ENCODE results near the gene TTLL13. TPM values are rescaled to one million over a fixed set of nuclear protein-coding genes. Genes with fewer than 3 reads are reported as not detected.

TTLL13 gene
- 1 to 10 TPM; 1.1 to 1.4 TPM for total RNA-seq
- polyA plus RNA-seq, result not detected

- H3K4me1 ChIP-seq (ENCODE audit: insufficient read depth, low read length), result peaks cover 14% of the 10 kb centered on the region
- ChIA-PET POLR2A (ENCODE audit: partially characterized antibody) (interaction anchor here (0.9 to 4.0 kb wide), 9 partner anchors 12 to 356 kb away, joined by 3 to 17 read pairs (median 6); partner anchors contain the start of genes AP3S2, CIB1, GDPGP1 and NGRN), CTCF (ENCODE audit: partially characterized antibody) (interaction anchor here (0.9 to 2.3 kb wide), 8 partner anchors 8 to 105 kb away, joined by 3 to 10 read pairs (median 4); no protein-coding TSS in a partner anchor)
- no peaks in the 10 kb centered on the region for H3K9me3 Mint-ChIP-seq
- DNase-seq, result peak in 4 of 5 donors; percentile 44 to 69 (median 54)
- peak within 1 kb of the TSS; percentile 64 to 79 (median 73) for H3K4me3 Mint-ChIP-seq
- H3K36me3 Mint-ChIP-seq, result no peaks in the 10 kb centered on the region
- H3K4me3 ChIP-seq (ENCODE audit: low read length in 2 of 2), result peak within 1 kb of the TSS; percentile 3 to 35
- H3K27me3 ChIP-seq (ENCODE audit: insufficient read depth, low read length), result no peaks in the 10 kb centered on the region
- peak within 1 kb of the TSS; percentile 28 to 88 (median 50) for H3K27ac Mint-ChIP-seq
- H3K9me3 ChIP-seq (ENCODE audit: control insufficient read depth in 1 of 2, low read length in 2 of 2), result no peaks in the 10 kb centered on the region
- no peaks in the 10 kb centered on the region for H3K36me3 ChIP-seq (ENCODE audit: insufficient read depth, low read length)
- H3K4me1 Mint-ChIP-seq, result peaks cover 6 to 18% (median 9%) of the 10 kb centered on the region in 4 donors
- no peaks in the 10 kb centered on the region for H3K27me3 Mint-ChIP-seq
- intact Hi-C loops (cut with micrococcal nuclease), result loop anchor here (1.0 kb wide), 1 partner anchor 15 kb away; the partner anchor contains the start of gene GDPGP1
- H3K27ac ChIP-seq (ENCODE audit: low read depth, low read length), result no peak within 1 kb of the TSS
These were observed at the start of gene TTLL13 for GRCh38 chr15:90249203-90249863. TSS of gene TTLL13 (plus strand) at chr15:90249556. CDS start at chr15:90250631, 1,075 bp downstream.

- intact Hi-C loops (cut with micrococcal nuclease), result loop anchor here (1.0 to 2.0 kb wide), 3 partner anchors 16 to 65 kb away; partner anchors contain the start of gene NGRN
- Histone ChIP-seq H3K4me1 (ENCODE audit: insufficient read depth, low read length) (peaks cover 24% of the 10 kb centered on the region), H3K36me3 (ENCODE audit: insufficient read depth, low read length) (no peaks in the 10 kb centered on the region), H3K9me3 (ENCODE audit: control insufficient read depth in 1 of 2, low read length in 2 of 2) (no peaks in the 10 kb centered on the region), H3K27me3 (ENCODE audit: insufficient read depth, low read length) (no peaks in the 10 kb centered on the region), H3K4me3 (ENCODE audit: low read length in 2 of 2) (peak overlapping the region in 1 of 2 donors; percentile 79), H3K27ac (ENCODE audit: low read depth, low read length) (peak overlapping the region; percentile 74)
- ChIA-PET CTCF (ENCODE audit: partially characterized antibody) (interaction anchor here (1.0 to 2.9 kb wide), 5 partner anchors 9 to 41 kb away, joined by 3 to 15 read pairs (median 4); partner anchors contain the start of genes CIB1 and GDPGP1), POLR2A (ENCODE audit: partially characterized antibody) (interaction anchor here (0.8 to 7.5 kb wide), 22 partner anchors 9 to 516 kb away, joined by 3 to 130 read pairs (median 5); partner anchors contain the start of genes BLM, CIB1, GDPGP1 and IDH2)
- H3K36me3 Mint-ChIP-seq, result peaks cover 0 to 2% of the 10 kb centered on the region in 2 donors
- no peaks in the 10 kb centered on the region for H3K9me3 Mint-ChIP-seq
- peak overlapping the region; percentile 66 to 87 (median 84) for H3K4me3 Mint-ChIP-seq
- peaks cover 14 to 31% (median 25%) of the 10 kb centered on the region in 4 donors for H3K4me1 Mint-ChIP-seq
- DNase-seq, result no peak
- no peaks in the 10 kb centered on the region for H3K27me3 Mint-ChIP-seq
- peak overlapping the region in 6 of 7 donors; percentile 57 to 91 (median 81) for H3K27ac Mint-ChIP-seq
These were observed 48.7 kb upstream of the TTLL13 start for GRCh38 chr15:90200534-90201129.

GRCh38 chr15:90201130-90201943, 48.0 kb upstream of the TTLL13 start, which contains the start of gene SEMA4B:
TSS of gene SEMA4B (plus strand) at chr15:90201330. CDS start at chr15:90201579, 249 bp downstream.
- H3K36me3 ChIP-seq (ENCODE audit: insufficient read depth, low read length), result no peaks in the 10 kb centered on the region
- Mint-ChIP-seq H3K4me3 (peak within 1 kb of the TSS; percentile 81 to 91 (median 90)), H3K27ac (peak within 1 kb of the TSS; percentile 41 to 91 (median 80)), H3K4me1 (peaks cover 14 to 35% (median 25%) of the 10 kb centered on the region in 4 donors), H3K9me3 (no peaks in the 10 kb centered on the region), H3K36me3 (peaks cover 0 to 2% of the 10 kb centered on the region in 2 donors), H3K27me3 (no peaks in the 10 kb centered on the region)
- intact Hi-C loops (cut with micrococcal nuclease), result loop anchor here (1.0 to 2.0 kb wide), 3 partner anchors 17 to 64 kb away; partner anchors contain the start of gene NGRN
- H3K4me1 ChIP-seq (ENCODE audit: insufficient read depth, low read length), result peaks cover 24% of the 10 kb centered on the region
- peak; percentile 70 to 78 (median 73) for DNase-seq
- H3K27ac ChIP-seq (ENCODE audit: low read depth, low read length), result peak within 1 kb of the TSS; percentile 74
- ChIA-PET CTCF (ENCODE audit: partially characterized antibody) (interaction anchor here (0.8 to 2.9 kb wide), 7 partner anchors 9 to 58 kb away, joined by 3 to 15 read pairs (median 3); partner anchors contain the start of genes CIB1 and GDPGP1), POLR2A (ENCODE audit: partially characterized antibody) (interaction anchor here (0.6 to 7.5 kb wide), 24 partner anchors 9 to 516 kb away, joined by 3 to 130 read pairs (median 4); partner anchors contain the start of genes BLM, CIB1, GDPGP1 and IDH2)
- H3K9me3 ChIP-seq (ENCODE audit: control insufficient read depth in 1 of 2, low read length in 2 of 2), result no peaks in the 10 kb centered on the region
- peak within 1 kb of the TSS; percentile 17 to 79 for H3K4me3 ChIP-seq (ENCODE audit: low read length in 2 of 2)
- no peaks in the 10 kb centered on the region for H3K27me3 ChIP-seq (ENCODE audit: insufficient read depth, low read length)

- H3K36me3 Mint-ChIP-seq, result peaks cover 0 to 2% of the 10 kb centered on the region in 2 donors
- peaks cover 24% of the 10 kb centered on the region for H3K4me1 ChIP-seq (ENCODE audit: insufficient read depth, low read length)
- peak overlapping the region; percentile 81 to 92 (median 90) for H3K4me3 Mint-ChIP-seq
- H3K36me3 ChIP-seq (ENCODE audit: insufficient read depth, low read length), result no peaks in the 10 kb centered on the region
- H3K27ac ChIP-seq (ENCODE audit: low read depth, low read length), result peak overlapping the region; percentile 74
- no peaks in the 10 kb centered on the region for H3K27me3 ChIP-seq (ENCODE audit: insufficient read depth, low read length)
- no peaks in the 10 kb centered on the region for H3K27me3 Mint-ChIP-seq
- H3K4me3 ChIP-seq (ENCODE audit: low read length in 2 of 2), result peak overlapping the region; percentile 17 to 79
- no peak for DNase-seq
- H3K4me1 Mint-ChIP-seq, result peaks cover 14 to 35% (median 25%) of the 10 kb centered on the region in 4 donors
- H3K9me3 ChIP-seq (ENCODE audit: control insufficient read depth in 1 of 2, low read length in 2 of 2), result no peaks in the 10 kb centered on the region
- ChIA-PET CTCF (ENCODE audit: partially characterized antibody) (interaction anchor here (0.6 to 2.1 kb wide), 7 partner anchors 10 to 449 kb away, joined by 3 to 9 read pairs (median 5); no protein-coding TSS in a partner anchor), POLR2A (ENCODE audit: partially characterized antibody) (interaction anchor here (0.6 to 7.5 kb wide), 15 partner anchors 12 to 189 kb away, joined by 3 to 130 read pairs (median 7); partner anchors contain the start of genes CIB1, GDPGP1, NGRN and TTLL13)
- peak overlapping the region; percentile 29 to 91 (median 52) for H3K27ac Mint-ChIP-seq
- H3K9me3 Mint-ChIP-seq, result no peaks in the 10 kb centered on the region
- intact Hi-C loops (cut with micrococcal nuclease), result loop anchor here (1.0 to 2.0 kb wide), 3 partner anchors 17 to 63 kb away; partner anchors contain the start of gene NGRN
These were observed 47.4 kb upstream of the TTLL13 start for GRCh38 chr15:90201944-90202375.

- peaks cover 0 to 2% of the 10 kb centered on the region in 2 donors for H3K36me3 Mint-ChIP-seq
- intact Hi-C loops (cut with micrococcal nuclease), result no loop called here
- H3K27me3 ChIP-seq (ENCODE audit: insufficient read depth, low read length), result no peaks in the 10 kb centered on the region
- POLR2A ChIA-PET (ENCODE audit: partially characterized antibody), result interaction anchor here (0.9 to 7.5 kb wide), 3 partner anchors 11 to 28 kb away, joined by 5 to 130 read pairs (median 27); partner anchors contain the start of genes CIB1 and GDPGP1
- no peaks in the 10 kb centered on the region for H3K27me3 Mint-ChIP-seq
- peak overlapping the region in 4 of 7 donors; percentile 81 to 93 (median 90) for H3K27ac Mint-ChIP-seq
- H3K9me3 ChIP-seq (ENCODE audit: control insufficient read depth in 1 of 2, low read length in 2 of 2), result no peaks in the 10 kb centered on the region
- no peak for DNase-seq
- CTCF ChIA-PET (ENCODE audit: partially characterized antibody), result interaction anchor here (1.0 to 2.1 kb wide), 5 partner anchors 8 to 18 kb away, joined by 3 to 9 read pairs (median 5); no protein-coding TSS in a partner anchor
- H3K36me3 ChIP-seq (ENCODE audit: insufficient read depth, low read length), result no peaks in the 10 kb centered on the region
- H3K4me3 Mint-ChIP-seq, result peak overlapping the region; percentile 90 to 97 (median 91)
- no peak overlapping the region for H3K4me3 ChIP-seq (ENCODE audit: low read length in 2 of 2)
- no peak overlapping the region for H3K27ac ChIP-seq (ENCODE audit: low read depth, low read length)
- peaks cover 14 to 35% (median 25%) of the 10 kb centered on the region in 4 donors for H3K4me1 Mint-ChIP-seq
- no peaks in the 10 kb centered on the region for H3K9me3 Mint-ChIP-seq
- H3K4me1 ChIP-seq (ENCODE audit: insufficient read depth, low read length), result peaks cover 24% of the 10 kb centered on the region
These were observed 46.4 kb upstream of the TTLL13 start for GRCh38 chr15:90202929-90203328.

GRCh38 chr15:90203473-90203872, 45.9 kb upstream of the TTLL13 start:
- Mint-ChIP-seq H3K9me3 (no peaks in the 10 kb centered on the region), H3K27ac (no peak overlapping the region), H3K36me3 (peaks cover 0 to 2% of the 10 kb centered on the region in 2 donors), H3K4me3 (peak overlapping the region in 1 of 8 donors; percentile 47), H3K4me1 (peaks cover 13 to 32% (median 23%) of the 10 kb centered on the region in 4 donors), H3K27me3 (no peaks in the 10 kb centered on the region)
- H3K27me3 ChIP-seq (ENCODE audit: insufficient read depth, low read length), result no peaks in the 10 kb centered on the region
- H3K9me3 ChIP-seq (ENCODE audit: control insufficient read depth in 1 of 2, low read length in 2 of 2), result no peaks in the 10 kb centered on the region
- no peak overlapping the region for H3K4me3 ChIP-seq (ENCODE audit: low read length in 2 of 2)
- no peaks in the 10 kb centered on the region for H3K36me3 ChIP-seq (ENCODE audit: insufficient read depth, low read length)
- CTCF ChIA-PET (ENCODE audit: partially characterized antibody), result interaction anchor here (1.0 to 2.1 kb wide), 5 partner anchors 9 to 18 kb away, joined by 3 to 9 read pairs (median 5); no protein-coding TSS in a partner anchor
- DNase-seq, result no peak
- POLR2A ChIA-PET (ENCODE audit: partially characterized antibody), result interaction anchor here (0.9 to 7.5 kb wide), 2 partner anchors 12 to 28 kb away, joined by 5 to 130 read pairs; partner anchors contain the start of genes CIB1 and GDPGP1
- peaks cover 24% of the 10 kb centered on the region for H3K4me1 ChIP-seq (ENCODE audit: insufficient read depth, low read length)
- H3K27ac ChIP-seq (ENCODE audit: low read depth, low read length), result no peak overlapping the region
- intact Hi-C loops (cut with micrococcal nuclease), result no loop called here
